ENCODE measurements around the gene USP4. TPM values are rescaled to one million over a fixed set of nuclear protein-coding genes. Genes with fewer than 3 reads are reported as not detected.

The USP4 gene
- polyA plus RNA-seq, 3 donors: 68.6 to 125 (median 78.9) TPM

DNA sequence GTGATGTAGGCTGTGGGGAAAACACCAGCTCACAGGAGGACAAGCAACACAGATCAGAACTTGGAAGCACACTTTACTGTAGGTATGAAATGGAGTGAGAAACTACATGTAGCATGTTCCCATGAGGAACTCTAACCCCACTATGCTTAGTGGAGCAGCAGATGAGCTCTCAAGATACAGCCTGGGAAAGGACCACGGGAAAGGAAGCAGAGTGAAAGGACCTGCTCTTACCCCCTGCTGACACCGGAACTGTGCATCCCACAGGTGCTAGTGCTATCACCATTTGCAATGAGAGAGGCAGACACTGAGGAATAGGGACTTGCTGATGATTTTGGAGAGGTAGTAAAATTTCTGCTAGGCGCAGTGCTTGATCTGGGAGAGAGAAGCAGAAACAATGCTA lies 28.6 kb downstream of the USP4 start:
- H3K9me3 Mint-ChIP-seq: no peaks in the 10 kb centered on the region
- H3K4me1 Mint-ChIP-seq: no peaks in the 10 kb centered on the region
- peak overlapping the region in 1 of 2 donors; percentile 37 for H3K27ac ChIP-seq (ENCODE audit: low read depth in 1 of 2, low read length in 2 of 2)
- peaks cover 27% of the 10 kb centered on the region for H3K79me2 ChIP-seq (ENCODE audit: insufficient read depth, low read length)
- no peaks in the 10 kb centered on the region for H3K27me3 ChIP-seq (ENCODE audit: control insufficient read depth in 2 of 2, insufficient read depth in 2 of 2, low read length in 2 of 2)
- H3K27ac Mint-ChIP-seq: peak overlapping the region in 4 of 7 donors; percentile 18 to 52 (median 33)
- H3K4me2 ChIP-seq (replicated peaks; ENCODE audit: extremely low read depth, low read length, poor library complexity, severe bottlenecking): no peak overlapping the region
- no peak overlapping the region for H3K4me3 ChIP-seq (replicated peaks in 1 of 3; ENCODE audit: low read depth in 2 of 3, low read length in 3 of 3)
- H3K36me3 Mint-ChIP-seq: peaks cover 65 to 92% of the 10 kb centered on the region in 2 donors
- no peak overlapping the region for H3K4me3 Mint-ChIP-seq
- H3K27me3 Mint-ChIP-seq (ENCODE audit: low read depth in 3 of 3): peaks cover 0 to 1% (median 0%) of the 10 kb centered on the region in 3 donors
- H4K20me1 ChIP-seq (ENCODE audit: insufficient read depth, low read length): peaks cover 75% of the 10 kb centered on the region
- no peak for DNase-seq
- no peaks in the 10 kb centered on the region for H3K9me3 ChIP-seq (replicated peaks in 1 of 2; ENCODE audit: control insufficient read depth in 1 of 2, insufficient read depth in 1 of 2, low read length in 2 of 2)
- WGBS (ENCODE audit: insufficient coverage): 100% methylated on average over 1 of the region's 3 CpGs
- TF ChIP-seq, protein P1, sequence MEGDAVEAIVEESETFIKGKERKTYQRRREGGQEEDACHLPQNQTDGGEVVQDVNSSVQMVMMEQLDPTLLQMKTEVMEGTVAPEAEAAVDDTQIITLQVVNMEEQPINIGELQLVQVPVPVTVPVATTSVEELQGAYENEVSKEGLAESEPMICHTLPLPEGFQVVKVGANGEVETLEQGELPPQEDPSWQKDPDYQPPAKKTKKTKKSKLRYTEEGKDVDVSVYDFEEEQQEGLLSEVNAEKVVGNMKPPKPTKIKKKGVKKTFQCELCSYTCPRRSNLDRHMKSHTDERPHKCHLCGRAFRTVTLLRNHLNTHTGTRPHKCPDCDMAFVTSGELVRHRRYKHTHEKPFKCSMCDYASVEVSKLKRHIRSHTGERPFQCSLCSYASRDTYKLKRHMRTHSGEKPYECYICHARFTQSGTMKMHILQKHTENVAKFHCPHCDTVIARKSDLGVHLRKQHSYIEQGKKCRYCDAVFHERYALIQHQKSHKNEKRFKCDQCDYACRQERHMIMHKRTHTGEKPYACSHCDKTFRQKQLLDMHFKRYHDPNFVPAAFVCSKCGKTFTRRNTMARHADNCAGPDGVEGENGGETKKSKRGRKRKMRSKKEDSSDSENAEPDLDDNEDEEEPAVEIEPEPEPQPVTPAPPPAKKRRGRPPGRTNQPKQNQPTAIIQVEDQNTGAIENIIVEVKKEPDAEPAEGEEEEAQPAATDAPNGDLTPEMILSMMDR (IDR thresholded peaks at IDR 0.05): no peak
- intact Hi-C loops (cut with micrococcal nuclease): no loop called here
- peaks cover 74 to 97% of the 10 kb centered on the region in 2 donors for H3K36me3 ChIP-seq (replicated peaks in 1 of 2; ENCODE audit: control insufficient read depth in 1 of 2, insufficient read depth in 2 of 2, low read length in 2 of 2)
- no peak overlapping the region for H2AFZ ChIP-seq (ENCODE audit: insufficient read depth, low read depth, low read length, poor library complexity, severe bottlenecking)
- no peaks in the 10 kb centered on the region for H3K4me1 ChIP-seq (ENCODE audit: control insufficient read depth in 1 of 2, insufficient read depth in 2 of 2, low read length in 2 of 2)
- H3K9ac ChIP-seq (ENCODE audit: insufficient read depth, low read length, poor library complexity, severe bottlenecking): no peak overlapping the region

DNA sequence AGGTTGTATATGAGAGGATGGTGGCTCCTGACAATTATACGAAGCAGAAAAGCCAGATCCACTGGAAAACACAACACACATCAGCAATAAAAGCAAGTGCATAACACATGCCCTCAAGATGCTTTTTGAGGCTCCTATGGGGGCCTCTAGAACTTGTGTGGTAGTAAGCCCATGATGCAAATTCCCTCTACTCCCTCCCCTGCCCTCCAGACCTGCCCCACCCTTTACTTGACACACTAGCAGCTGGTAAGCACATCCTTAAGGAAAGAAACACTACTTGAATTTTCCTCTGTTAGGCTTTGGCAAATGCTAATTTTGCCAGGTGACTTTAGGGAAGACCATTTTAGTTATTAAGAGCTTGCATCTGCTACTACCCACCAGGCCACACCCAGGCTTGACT lies 29.2 kb downstream of the USP4 start:
- Histone ChIP-seq H3K27me3 (ENCODE audit: control insufficient read depth in 2 of 2, insufficient read depth in 2 of 2, low read length in 2 of 2) (no peaks in the 10 kb centered on the region), H3K4me2 (replicated peaks; ENCODE audit: extremely low read depth, low read length, poor library complexity, severe bottlenecking) (no peak overlapping the region), H3K4me3 (replicated peaks in 1 of 3; ENCODE audit: low read depth in 2 of 3, low read length in 3 of 3) (no peak overlapping the region), H4K20me1 (ENCODE audit: insufficient read depth, low read length) (peaks cover 77% of the 10 kb centered on the region), H3K9me3 (replicated peaks in 1 of 2; ENCODE audit: control insufficient read depth in 1 of 2, insufficient read depth in 1 of 2, low read length in 2 of 2) (no peaks in the 10 kb centered on the region), H3K79me2 (ENCODE audit: insufficient read depth, low read length) (peaks cover 27% of the 10 kb centered on the region), H3K9ac (ENCODE audit: insufficient read depth, low read length, poor library complexity, severe bottlenecking) (no peak overlapping the region), H3K27ac (ENCODE audit: low read depth in 1 of 2, low read length in 2 of 2) (peak overlapping the region in 1 of 2 donors; percentile 37), H3K4me1 (ENCODE audit: control insufficient read depth in 1 of 2, insufficient read depth in 2 of 2, low read length in 2 of 2) (no peaks in the 10 kb centered on the region), H2AFZ (ENCODE audit: insufficient read depth, low read depth, low read length, poor library complexity, severe bottlenecking) (no peak overlapping the region), H3K36me3 (replicated peaks in 1 of 2; ENCODE audit: control insufficient read depth in 1 of 2, insufficient read depth in 2 of 2, low read length in 2 of 2) (peaks cover 75 to 98% of the 10 kb centered on the region in 2 donors)
- Mint-ChIP-seq H3K4me3 (no peak overlapping the region), H3K9me3 (no peaks in the 10 kb centered on the region), H3K27ac (peak overlapping the region in 1 of 7 donors; percentile 18), H3K36me3 (peaks cover 65 to 91% of the 10 kb centered on the region in 2 donors), H3K27me3 (ENCODE audit: low read depth in 3 of 3) (peaks cover 0 to 1% (median 0%) of the 10 kb centered on the region in 3 donors), H3K4me1 (no peaks in the 10 kb centered on the region)
- WGBS (ENCODE audit: insufficient coverage): no CpG with 5 or more reads among the region's 1 CpG
- intact Hi-C loops (cut with micrococcal nuclease): no loop called here
- TF ChIP-seq, protein P1 (IDR thresholded peaks at IDR 0.05): no peak
- DNase-seq: no peak

All from CD14-positive monocyte (primary cell).